ENCODE results near the gene MAST2.

GRCh38 chr1:45938029-45938428 is 134.6 kb downstream of the MAST2 start:
- TF ChIP-seq POLR2A (IDR thresholded peaks at IDR 0.05; ENCODE audit: low read depth, low read length) (no peak), POLR2AphosphoS5 (IDR thresholded peaks at IDR 0.05; ENCODE audit: low read depth, low read length) (no peak)
